Endothelial cell of umbilical vein (primary cell): ENCODE results near the gene ARHGAP29. TPM values are rescaled to one million over a fixed set of nuclear protein-coding genes. Genes with fewer than 3 reads are reported as not detected.

Experiments used
- BruUV-seq: library from RNA; stranded (reverse); fragments of 400-500 nt; replicated peaks from 2 replicates; lab custom pipeline; 2021; lab: Mats Ljungman, UMichigan
- CTCF ChIA-PET: fragments of 300-600, 350-600 bp; sonication (Branson Sonifier 250); formaldehyde crosslinking; loops from one replicate; lab custom pipeline; 2021; ENCODE audit warnings: antibody characterized with exemption, inconsistent platforms; lab: Charles Lee
- POLR2A ChIA-PET: fragments of 300-600, 350-600 bp; sonication (Branson Sonifier 250); formaldehyde crosslinking; loops from one replicate; lab custom pipeline; 2021; ENCODE audit warnings: antibody characterized with exemption, inconsistent platforms; lab: Charles Lee
- DNase-seq: peaks from one replicate; pipeline ENCODE4 v3.0.0-alpha.2; 2011; ENCODE audit warnings: low read depth, low spot score
- FAIRE-seq: peaks from 2 replicates; lab custom pipeline; 2011; peaks lifted over from hg19 to GRCh38; lab: Jason Lieb, UNC
- H2AFZ ChIP-seq: 2 replicates; pipeline ENCODE4 v1.6.0; 2012; ENCODE audit warnings: low read depth, low read length, control low read depth, inconsistent platforms
- H3K27ac ChIP-seq: 2 replicates; pipeline ENCODE4 v1.5.1; 2011; ENCODE audit warnings: low read depth, mild to moderate bottlenecking, control low read depth, low read length, moderate library complexity; ENCODE audit not compliant: insufficient read depth
- H3K27me3 ChIP-seq, 2 experiments: 2 replicates each; pipeline versions ENCODE4 v1.6.0 to v1.6.1; 2011; ENCODE audit warnings: low read length in 2 of 2, mixed read lengths in 1 of 2; ENCODE audit not compliant: control insufficient read depth in 2 of 2, insufficient read depth in 2 of 2
- H3K36me3 ChIP-seq, 2 experiments: 2 replicates in 1 of 2; 3 replicates in 1 of 2; pipeline ENCODE4 v1.5.1; 2011; ENCODE audit warnings: low read length in 2 of 2, mild to moderate bottlenecking in 1 of 2, moderate library complexity in 1 of 2; ENCODE audit not compliant: control insufficient read depth in 2 of 2, insufficient read depth in 2 of 2; ENCODE audit errors: extremely low read depth in 1 of 2
- H3K4me1 ChIP-seq: 3 replicates; pipeline ENCODE4 v1.5.1; 2011; ENCODE audit warnings: mild to moderate bottlenecking, low read length; ENCODE audit not compliant: control insufficient read depth, insufficient read depth; ENCODE audit errors: extremely low read depth
- H3K4me2 ChIP-seq: 2 replicates; pipeline ENCODE4 v1.6.1; 2011; ENCODE audit warnings: low read length, control low read depth, mixed read lengths; ENCODE audit not compliant: insufficient read depth
- H3K4me3 ChIP-seq, 3 experiments: fragments of 200-600 bp in 1 of 3; sonication (generic), shearing (Covaris generic) in 1 of 3; replicated peaks in 1 of 3; 2 replicates each; pipeline ENCODE4 v1.5.1; 2011 to 2016; ENCODE audit warnings: control low read depth in 3 of 3, low read length in 3 of 3, mild to moderate bottlenecking in 2 of 3, inconsistent platforms in 1 of 3, low read depth in 1 of 3, moderate library complexity in 1 of 3; ENCODE audit not compliant: insufficient read depth in 1 of 3
- H3K79me2 ChIP-seq: 2 replicates; pipeline ENCODE4 v1.6.0; 2012; ENCODE audit warnings: low read length, inconsistent platforms; ENCODE audit not compliant: control insufficient read depth, insufficient read depth
- H3K9ac ChIP-seq: replicated peaks from 2 replicates; pipeline ENCODE3; 2011; ENCODE audit warnings: low read length, control low read depth; ENCODE audit not compliant: insufficient read depth; ENCODE audit errors: extremely low read depth
- H3K9me1 ChIP-seq: replicated peaks from 3 replicates; pipeline ENCODE4 v1.6.0; 2011; ENCODE audit warnings: mild to moderate bottlenecking, low read length; ENCODE audit not compliant: control insufficient read depth, insufficient read depth; ENCODE audit errors: extremely low read depth
- H3K9me3 ChIP-seq: replicated peaks from 2 replicates; pipeline ENCODE4 v1.5.1; 2012; ENCODE audit warnings: low read length, inconsistent platforms; ENCODE audit not compliant: control insufficient read depth, insufficient read depth
- H4K20me1 ChIP-seq: replicated peaks from 2 replicates; pipeline ENCODE3; 2011; ENCODE audit warnings: mild to moderate bottlenecking, low read length; ENCODE audit not compliant: control insufficient read depth, insufficient read depth; ENCODE audit errors: extremely low read depth
- EZH2 ChIP-seq: IDR thresholded peaks from 2 replicates; pipeline ENCODE4 v1.6.1; 2012; ENCODE audit warnings: borderline replicate concordance, low read depth, mild to moderate bottlenecking, moderate library complexity, low read length, inconsistent platforms; ENCODE audit not compliant: severe bottlenecking
- FOS ChIP-seq: IDR thresholded peaks from 2 replicates; pipeline ENCODE4 v1.6.1; 2011; ENCODE audit warnings: mild to moderate bottlenecking, low read length, moderate library complexity, borderline replicate concordance; ENCODE audit not compliant: insufficient read depth
- GATA2 ChIP-seq: IDR thresholded peaks from 2 replicates; pipeline ENCODE4 v1.7.0; 2011; ENCODE audit warnings: low read depth, mild to moderate bottlenecking, moderate library complexity, mixed read lengths, low read length; ENCODE audit not compliant: insufficient read length, insufficient read depth
- JUN ChIP-seq: IDR thresholded peaks from 2 replicates; pipeline ENCODE4 v1.6.1; 2011; ENCODE audit warnings: borderline replicate concordance, low read depth; ENCODE audit not compliant: insufficient read length, insufficient read depth
- MYC ChIP-seq: IDR thresholded peaks from one replicate; pipeline ENCODE4 v1.6.1; 2011; ENCODE audit warnings: mild to moderate bottlenecking, low read depth, low read length
- POLR2A ChIP-seq: IDR thresholded peaks from 2 replicates; pipeline ENCODE4 v1.6.1; 2012; ENCODE audit warnings: low read depth, mild to moderate bottlenecking, control low read depth, low read length
- POLR2AphosphoS5 ChIP-seq: IDR thresholded peaks from 2 replicates; pipeline ENCODE4 v1.6.1; 2012; ENCODE audit warnings: low read depth, mild to moderate bottlenecking, control low read depth, low read length, moderate library complexity; ENCODE audit not compliant: insufficient read depth
- dilution Hi-C: fragments of 300-500 bp; cut with MboI; formaldehyde crosslinking; loops from one replicate; pipeline ENCODE4 v1.15.0; 2019; ENCODE audit warnings: low sequenced_read_pairs; ENCODE audit not compliant: extremely low pct_ligation_motif_present
- intact Hi-C: fragments of 100-400 bp; cut with micrococcal nuclease; formaldehyde crosslinking; loops from one replicate; pipeline ENCODE4 v1.10.0; 2022
- polyA plus RNA-seq, 4 experiments: library from polyadenylated mRNA; depleted of rRNA in 3 of 4; stranded (reverse) in 3 of 4; unstranded in 1 of 4; fragments of >200 nt; gene quantifications; 2 replicates each; pipeline versions ENCODE4 v1.2.1 to v1.2.3, GENCODE V29; 2011 to 2012; ENCODE audit warnings: missing spikeins in 1 of 4
- total RNA-seq: library from RNA; stranded (reverse); gene quantifications from 2 replicates; pipeline ENCODE4 v1.2.3, GENCODE V29; 2021
- TF ChIP-seq, protein P1 (sequence below), 2 donors: IDR thresholded peaks; 1 replicate in 1 of 2; 2 replicates in 1 of 2; pipeline ENCODE4 v1.5.1; 2011; ENCODE audit warnings: low read length in 2 of 2, mild to moderate bottlenecking in 2 of 2, moderate library complexity in 2 of 2, control low read depth in 1 of 2, inconsistent platforms in 1 of 2, low read depth in 1 of 2; ENCODE audit not compliant: insufficient read depth in 1 of 2; ENCODE audit errors: extremely low read depth in 1 of 2
- TF ChIP-seq, protein P2 (sequence below): IDR thresholded peaks from 2 replicates; pipeline ENCODE4 v1.6.1; 2011; ENCODE audit not compliant: insufficient read depth, insufficient read length

The ARHGAP29 gene
- total and polyA plus RNA-seq, 2 donors (not counting 3 experiments of a cell fraction or from before 2014, with no cell fraction given) = 56.3 to 199 TPM

DNA sequence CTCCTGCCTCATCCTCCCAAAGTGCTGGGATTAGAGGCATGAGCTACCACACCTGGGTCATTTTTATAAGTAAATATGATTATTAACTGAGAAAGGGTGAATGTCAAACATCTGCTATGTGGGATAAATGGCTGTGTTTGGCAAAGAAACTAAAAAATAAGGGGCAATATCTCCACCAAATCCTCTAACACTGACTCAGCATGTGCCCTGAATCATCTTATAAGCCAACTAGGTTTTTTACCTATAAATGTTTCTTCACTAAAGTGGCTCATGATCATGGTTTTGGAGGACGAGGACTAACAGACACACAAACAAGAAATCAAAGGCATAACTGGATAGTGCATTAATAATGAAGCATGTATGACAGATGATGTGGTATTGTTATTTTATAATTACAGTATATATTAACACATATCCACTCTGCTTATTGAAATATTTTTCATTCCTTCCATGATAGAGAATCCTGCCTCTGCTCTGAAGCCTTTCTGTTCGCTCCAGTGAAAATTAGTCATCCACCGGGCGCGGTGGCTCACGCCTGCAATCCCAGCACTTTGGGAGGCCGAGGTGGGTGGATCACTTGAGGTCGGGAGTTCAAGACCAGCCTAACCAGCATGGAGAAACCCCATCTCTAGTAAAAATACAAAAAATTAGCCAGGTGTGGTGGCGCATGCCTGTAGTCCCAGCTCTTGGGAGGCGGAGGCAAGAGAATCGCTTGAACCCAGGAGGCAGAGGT is 11.7 kb upstream of the ARHGAP29 start:
- no peaks in the 10 kb centered on the region for H4K20me1 ChIP-seq
- H3K4me2 ChIP-seq = no peak overlapping the region
- CTCF ChIA-PET = interaction anchor here (1.7 to 2.3 kb wide), 5 partner anchors 21 to 210 kb away, joined by 5 to 15 read pairs (median 7); no protein-coding TSS in a partner anchor
- BruUV-seq = no TSS peak
- TF ChIP-seq, protein P1, sequence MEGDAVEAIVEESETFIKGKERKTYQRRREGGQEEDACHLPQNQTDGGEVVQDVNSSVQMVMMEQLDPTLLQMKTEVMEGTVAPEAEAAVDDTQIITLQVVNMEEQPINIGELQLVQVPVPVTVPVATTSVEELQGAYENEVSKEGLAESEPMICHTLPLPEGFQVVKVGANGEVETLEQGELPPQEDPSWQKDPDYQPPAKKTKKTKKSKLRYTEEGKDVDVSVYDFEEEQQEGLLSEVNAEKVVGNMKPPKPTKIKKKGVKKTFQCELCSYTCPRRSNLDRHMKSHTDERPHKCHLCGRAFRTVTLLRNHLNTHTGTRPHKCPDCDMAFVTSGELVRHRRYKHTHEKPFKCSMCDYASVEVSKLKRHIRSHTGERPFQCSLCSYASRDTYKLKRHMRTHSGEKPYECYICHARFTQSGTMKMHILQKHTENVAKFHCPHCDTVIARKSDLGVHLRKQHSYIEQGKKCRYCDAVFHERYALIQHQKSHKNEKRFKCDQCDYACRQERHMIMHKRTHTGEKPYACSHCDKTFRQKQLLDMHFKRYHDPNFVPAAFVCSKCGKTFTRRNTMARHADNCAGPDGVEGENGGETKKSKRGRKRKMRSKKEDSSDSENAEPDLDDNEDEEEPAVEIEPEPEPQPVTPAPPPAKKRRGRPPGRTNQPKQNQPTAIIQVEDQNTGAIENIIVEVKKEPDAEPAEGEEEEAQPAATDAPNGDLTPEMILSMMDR (IDR thresholded peaks at IDR 0.05; ENCODE audit: extremely low read depth in 1 of 2, insufficient read depth in 1 of 2, low read depth in 1 of 2, low read length in 2 of 2) = no peak
- TF ChIP-seq JUN (no peak), MYC (no peak), POLR2A (no peak), GATA2 (no peak), EZH2 (no peak), POLR2AphosphoS5 (no peak), FOS (no peak)
- TF ChIP-seq, protein P2, sequence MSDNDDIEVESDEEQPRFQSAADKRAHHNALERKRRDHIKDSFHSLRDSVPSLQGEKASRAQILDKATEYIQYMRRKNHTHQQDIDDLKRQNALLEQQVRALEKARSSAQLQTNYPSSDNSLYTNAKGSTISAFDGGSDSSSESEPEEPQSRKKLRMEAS = no peak
- DNase-seq (no peak), FAIRE-seq (no peak)
- intact Hi-C loops = no loop called here
- no peak overlapping the region for H3K4me3 ChIP-seq
- H3K9ac ChIP-seq = no peak overlapping the region
- no peak overlapping the region for H3K27ac ChIP-seq
- no peak overlapping the region for H2AFZ ChIP-seq
- H3K9me1 ChIP-seq = no peaks in the 10 kb centered on the region
- no peaks in the 10 kb centered on the region for H3K27me3 ChIP-seq
- H3K79me2 ChIP-seq = peaks cover 36% of the 10 kb centered on the region
- no peaks in the 10 kb centered on the region for H3K9me3 ChIP-seq
- POLR2A ChIA-PET = interaction anchor here (4.0 kb wide), 1 partner anchor 12 kb away, joined by 28 read pairs; the partner anchor contains the start of gene ARHGAP29
- H3K36me3 ChIP-seq = no peaks in the 10 kb centered on the region
- dilution Hi-C loops = no loop called here
- peaks cover 22% of the 10 kb centered on the region for H3K4me1 ChIP-seq
